Neutrophil (primary cell): ENCODE measurements around the gene HORMAD2.
A peak's percentile ranks its signal among the peaks of the same experiment; 100 is the strongest.

Source experiments
- H3K27ac ChIP-seq: fragments of 200-600 bp; sonication (generic); 2 replicates; pipeline ENCODE4 v1.5.1; 2016; ENCODE audit warnings: mild to moderate bottlenecking, moderate library complexity
- H3K27me3 ChIP-seq: fragments of 200-600 bp; sonication (generic); 2 replicates; pipeline ENCODE4 v1.6.0; 2016; ENCODE audit warnings: mild to moderate bottlenecking
- H3K36me3 ChIP-seq: fragments of 200-600 bp; sonication (generic); 2 replicates; pipeline ENCODE4 v1.5.1; 2017
- H3K4me1 ChIP-seq, 2 experiments: fragments of 200-600 bp in 1 of 2; sonication (generic) in 1 of 2; 1 replicate in 1 of 2; 2 replicates in 1 of 2; pipeline versions ENCODE4 v1.5.1 to v1.6.1; 2013 to 2016; ENCODE audit warnings: low read depth in 1 of 2, low read length in 1 of 2, mild to moderate bottlenecking in 1 of 2, moderate library complexity in 1 of 2; ENCODE audit not compliant: control insufficient read depth in 1 of 2, insufficient read depth in 1 of 2
- H3K4me3 ChIP-seq, 2 experiments: fragments of 200-600 bp in 1 of 2; sonication (generic) in 1 of 2; 1 replicate in 1 of 2; 2 replicates in 1 of 2; pipeline ENCODE4 v1.5.1; 2013 to 2016; ENCODE audit warnings: low read depth in 1 of 2, low read length in 1 of 2, mild to moderate bottlenecking in 1 of 2, moderate library complexity in 1 of 2
- H3K9me3 ChIP-seq: fragments of 200-600 bp; sonication (generic); 2 replicates; pipeline ENCODE4 v1.5.1; 2016
- TF ChIP-seq, protein P1 (sequence below): fragments of 200-600 bp; sonication (generic); IDR thresholded peaks from 2 replicates; pipeline ENCODE4 v1.5.1; 2016; ENCODE audit warnings: antibody characterized with exemption

HORMAD2 gene

DNA sequence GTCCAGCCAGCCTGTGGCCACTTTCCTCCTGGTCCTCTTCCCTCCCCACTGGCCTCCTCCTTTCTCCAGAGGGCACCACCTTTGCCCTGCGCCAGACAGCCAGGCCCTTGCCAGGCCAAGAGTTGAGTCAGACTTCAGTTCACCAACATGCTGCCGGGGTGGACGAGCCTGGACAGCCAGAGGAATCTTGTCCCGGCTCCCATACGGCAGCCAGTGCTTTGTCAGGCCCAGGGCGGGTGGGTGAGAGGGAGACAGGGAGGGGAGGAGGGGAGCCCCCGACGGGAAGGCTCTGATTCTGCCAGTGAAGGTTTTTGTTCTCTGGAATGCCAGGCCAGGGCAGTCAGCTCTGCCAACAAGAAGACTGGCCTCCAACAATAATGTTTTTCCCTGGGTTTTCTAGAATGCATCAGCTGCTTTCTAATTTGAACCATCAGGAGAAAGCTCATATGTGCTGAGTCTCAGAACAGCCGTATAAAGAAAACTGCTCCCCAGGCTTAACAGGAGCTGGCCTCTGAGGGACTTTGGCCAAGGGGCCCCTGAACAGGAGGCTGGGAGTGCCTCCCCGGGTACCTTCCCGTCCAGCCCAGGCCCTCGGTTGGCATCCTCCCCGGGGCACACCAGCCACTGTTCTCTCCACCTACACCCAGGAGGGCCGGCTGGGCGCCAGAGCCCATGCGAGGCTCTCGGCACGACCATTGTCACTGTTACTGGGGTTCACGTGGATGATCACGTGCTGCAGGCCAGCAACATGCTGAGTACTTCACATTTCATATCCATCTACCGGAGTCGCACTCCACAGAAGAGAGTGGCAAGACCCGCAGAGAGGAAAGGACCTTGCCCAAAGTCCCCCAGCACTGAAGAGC lies 137.7 kb downstream of the HORMAD2 start:
- Histone ChIP-seq H3K9me3 (no peaks in the 10 kb centered on the region), H3K27me3 (no peaks in the 10 kb centered on the region), H3K4me1 (peaks cover 57 to 59% of the 10 kb centered on the region in 2 experiments), H3K36me3 (no peaks in the 10 kb centered on the region), H3K4me3 (no peak overlapping the region), H3K27ac (no peak overlapping the region)
- TF ChIP-seq, protein P1, sequence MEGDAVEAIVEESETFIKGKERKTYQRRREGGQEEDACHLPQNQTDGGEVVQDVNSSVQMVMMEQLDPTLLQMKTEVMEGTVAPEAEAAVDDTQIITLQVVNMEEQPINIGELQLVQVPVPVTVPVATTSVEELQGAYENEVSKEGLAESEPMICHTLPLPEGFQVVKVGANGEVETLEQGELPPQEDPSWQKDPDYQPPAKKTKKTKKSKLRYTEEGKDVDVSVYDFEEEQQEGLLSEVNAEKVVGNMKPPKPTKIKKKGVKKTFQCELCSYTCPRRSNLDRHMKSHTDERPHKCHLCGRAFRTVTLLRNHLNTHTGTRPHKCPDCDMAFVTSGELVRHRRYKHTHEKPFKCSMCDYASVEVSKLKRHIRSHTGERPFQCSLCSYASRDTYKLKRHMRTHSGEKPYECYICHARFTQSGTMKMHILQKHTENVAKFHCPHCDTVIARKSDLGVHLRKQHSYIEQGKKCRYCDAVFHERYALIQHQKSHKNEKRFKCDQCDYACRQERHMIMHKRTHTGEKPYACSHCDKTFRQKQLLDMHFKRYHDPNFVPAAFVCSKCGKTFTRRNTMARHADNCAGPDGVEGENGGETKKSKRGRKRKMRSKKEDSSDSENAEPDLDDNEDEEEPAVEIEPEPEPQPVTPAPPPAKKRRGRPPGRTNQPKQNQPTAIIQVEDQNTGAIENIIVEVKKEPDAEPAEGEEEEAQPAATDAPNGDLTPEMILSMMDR: no peak

DNA sequence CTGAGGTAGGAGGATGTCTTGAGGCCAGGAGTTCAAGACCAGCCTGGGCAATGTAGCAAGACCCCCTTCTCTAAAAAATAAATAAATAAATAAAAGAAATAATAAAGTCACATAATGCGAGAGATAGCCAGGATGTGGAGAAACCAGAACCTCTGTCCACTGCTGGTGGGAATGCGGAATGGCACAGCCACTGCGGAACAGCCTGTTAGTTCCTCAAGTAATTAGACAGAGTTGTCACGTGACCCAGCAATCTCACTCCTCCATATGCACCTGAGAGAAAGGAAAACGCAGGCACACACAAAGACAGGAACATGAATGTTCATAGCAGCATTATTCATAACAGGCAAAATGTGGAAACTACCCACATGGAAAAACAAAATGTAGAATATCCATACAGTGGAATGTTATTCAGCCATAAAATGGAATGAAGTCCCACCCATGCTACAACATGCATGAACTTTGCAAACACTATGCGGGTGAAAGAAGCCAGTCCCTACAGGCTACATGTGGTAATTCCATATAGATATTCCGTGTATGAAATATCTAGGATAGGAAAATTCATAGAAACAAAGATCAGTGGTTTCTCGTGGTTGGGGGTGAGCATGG lies 138.9 kb downstream of the HORMAD2 start:
- Histone ChIP-seq H3K4me1 (peaks cover 57 to 59% of the 10 kb centered on the region in 2 experiments), H3K27ac (no peak overlapping the region), H3K27me3 (no peaks in the 10 kb centered on the region), H3K9me3 (no peaks in the 10 kb centered on the region), H3K36me3 (no peaks in the 10 kb centered on the region), H3K4me3 (no peak overlapping the region)
- TF ChIP-seq, protein P1: no peak

DNA sequence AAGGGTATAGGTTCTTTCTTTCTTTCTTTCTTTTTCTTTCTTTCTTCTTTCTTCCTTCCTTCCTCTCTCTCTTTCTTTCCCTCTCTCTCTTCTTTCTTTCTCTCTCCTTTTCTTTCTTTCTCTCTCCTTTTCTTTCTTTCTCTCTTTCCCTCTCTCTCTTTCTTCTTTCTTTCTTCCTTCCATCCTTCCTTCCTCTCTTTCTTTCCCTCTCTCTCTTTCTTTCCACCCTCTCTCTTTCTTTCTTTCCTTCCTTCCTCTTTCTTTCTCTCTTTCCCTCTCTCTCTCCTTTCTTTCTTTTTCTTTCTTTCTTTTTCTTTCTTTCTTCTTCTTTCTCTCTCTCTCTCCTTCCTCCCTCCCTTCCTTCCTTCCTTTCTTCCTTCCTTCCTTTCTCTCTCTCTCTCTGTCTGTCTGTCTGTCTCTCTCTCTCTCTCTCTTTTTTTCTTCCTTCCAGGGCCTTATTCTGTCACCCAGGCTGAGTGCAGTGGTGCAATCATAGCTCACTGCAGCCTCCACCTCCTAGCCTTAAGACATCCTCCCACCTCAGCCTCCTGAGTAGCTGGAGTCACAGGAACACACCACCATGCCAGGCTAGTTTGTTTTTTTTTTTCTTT lies 139.5 kb downstream of the HORMAD2 start:
- Histone ChIP-seq H3K36me3 (no peaks in the 10 kb centered on the region), H3K27me3 (no peaks in the 10 kb centered on the region), H3K9me3 (no peaks in the 10 kb centered on the region), H3K27ac (peak overlapping the region; percentile 91), H3K4me1 (peaks cover 57 to 59% of the 10 kb centered on the region in 2 experiments), H3K4me3 (no peak overlapping the region)
- TF ChIP-seq, protein P1: no peak

DNA sequence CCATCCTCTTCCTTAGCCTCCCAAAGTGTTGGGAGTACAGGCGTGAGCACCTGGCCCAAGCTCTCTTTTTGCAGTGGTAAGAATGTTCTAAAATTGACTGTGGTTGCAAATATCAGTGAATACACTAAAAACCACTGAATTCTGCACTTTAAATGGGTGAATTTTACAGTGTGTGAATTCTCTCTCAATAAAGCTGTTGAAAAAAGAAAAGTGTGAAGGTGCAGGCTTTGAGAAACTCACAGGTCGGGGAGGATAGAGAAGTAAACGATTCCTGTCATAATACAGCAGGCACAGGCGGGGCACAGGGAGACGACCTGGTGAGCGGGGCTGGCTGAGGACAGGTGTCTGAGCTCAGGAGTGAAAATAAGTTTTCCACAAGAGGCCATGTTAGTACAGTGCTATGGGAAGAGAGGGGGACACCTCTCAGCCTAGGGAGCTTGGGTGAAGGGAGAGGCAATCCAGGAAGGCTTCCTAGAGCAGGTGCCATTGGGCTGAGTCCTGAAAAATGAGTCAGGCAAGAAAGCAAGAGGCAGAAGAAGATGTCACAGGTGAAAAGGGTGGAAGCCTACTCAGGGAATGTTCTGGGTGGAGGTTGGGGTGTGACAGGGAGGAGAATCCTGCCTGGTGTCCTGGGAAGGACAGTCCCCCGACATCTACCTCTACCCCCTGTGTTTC lies 140.2 kb downstream of the HORMAD2 start:
- H3K4me3 ChIP-seq: peak overlapping the region in 1 of 2 experiments; percentile 56
- TF ChIP-seq, protein P1: no peak
- no peaks in the 10 kb centered on the region for H3K36me3 ChIP-seq
- peaks cover 52 to 54% of the 10 kb centered on the region in 2 experiments for H3K4me1 ChIP-seq
- H3K9me3 ChIP-seq: no peaks in the 10 kb centered on the region
- peak overlapping the region; percentile 91 for H3K27ac ChIP-seq
- no peaks in the 10 kb centered on the region for H3K27me3 ChIP-seq
